ENCODE measurements around the gene HTRA1.

DNA sequence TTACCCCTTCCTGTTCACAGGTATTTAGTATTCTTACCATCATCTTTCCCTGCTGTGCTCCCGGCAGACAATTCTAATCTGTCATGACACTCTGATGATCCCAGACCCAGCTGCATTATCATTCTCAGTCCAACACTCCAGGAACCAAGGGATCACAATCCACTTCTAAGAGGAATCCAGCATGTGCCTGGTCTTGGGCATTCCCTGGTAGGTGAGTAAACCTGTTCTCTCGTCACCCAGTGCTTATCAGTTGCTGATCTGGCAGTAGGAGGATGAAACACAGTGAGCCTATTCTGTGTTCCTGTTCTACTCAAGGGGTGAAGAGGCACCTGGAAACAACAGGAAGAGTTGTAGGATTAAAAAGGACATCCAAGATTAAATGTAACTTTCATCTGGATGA lies 97.9 kb downstream of the HTRA1 start:
- TF ChIP-seq CTCF (IDR thresholded peaks at IDR 0.05) (no peak), SMC3 (IDR thresholded peaks at IDR 0.05; ENCODE audit: low read depth, low read length) (no peak), SIN3A (IDR thresholded peaks at IDR 0.05; ENCODE audit: borderline replicate concordance, low read depth, low read length) (no peak), ELF1 (IDR thresholded peaks at IDR 0.05) (no peak), RAD21 (IDR thresholded peaks at IDR 0.05; ENCODE audit: low read length) (no peak), POLR2AphosphoS5 (IDR thresholded peaks at IDR 0.05; ENCODE audit: low read depth, low read length) (no peak), EZH2phosphoT487 (IDR thresholded peaks at IDR 0.05; ENCODE audit: borderline replicate concordance, low read depth) (no peak), MXI1 (IDR thresholded peaks at IDR 0.05; ENCODE audit: low read depth, low read length) (no peak)

All from SK-N-SH (cell line).